HG03025 (cell line): ENCODE data around the gene ROPN1.

Experiments
- ATAC-seq: cut with Tn5 transposase; IDR thresholded peaks from one replicate; pipeline ENCODE4 v1.9.1; 2021; ENCODE audit warnings: mild to moderate bottlenecking, moderate library complexity; ENCODE audit not compliant: unreplicated experiment, low FRiP score

ROPN1 gene

GRCh38 chr3:123951522-123952447, 40.1 kb downstream of the ROPN1 start:
- no peak for ATAC-seq

DNA sequence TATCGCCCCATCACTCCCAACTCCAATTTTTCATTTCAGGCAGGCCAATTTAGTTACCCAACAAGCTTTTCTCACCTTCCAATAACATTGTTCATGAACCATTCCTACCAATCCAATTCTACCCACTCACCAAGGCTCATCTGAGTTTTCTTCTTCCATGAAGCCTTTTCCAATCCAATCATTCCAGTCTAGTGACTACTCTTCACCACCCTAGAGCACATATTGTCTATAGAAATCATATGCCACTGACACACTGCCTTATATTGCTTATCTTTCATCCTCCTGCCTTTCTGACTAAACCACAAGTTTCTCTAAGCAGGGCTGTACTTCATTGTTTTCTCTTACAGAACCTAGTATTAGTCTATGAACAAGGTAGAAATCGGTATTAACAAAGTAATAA, 42.3 kb downstream of the ROPN1 start:
- no peak for ATAC-seq

- ATAC-seq: no peak
Measured at GRCh38 chr3:123948449-123948848, 43.5 kb downstream of the ROPN1 start.

- ATAC-seq: no peak
Measured at GRCh38 chr3:123947482-123947881, 44.4 kb downstream of the ROPN1 start.

- ATAC-seq: no peak
Measured at GRCh38 chr3:123941542-123941941, 50.4 kb downstream of the ROPN1 start.

DNA sequence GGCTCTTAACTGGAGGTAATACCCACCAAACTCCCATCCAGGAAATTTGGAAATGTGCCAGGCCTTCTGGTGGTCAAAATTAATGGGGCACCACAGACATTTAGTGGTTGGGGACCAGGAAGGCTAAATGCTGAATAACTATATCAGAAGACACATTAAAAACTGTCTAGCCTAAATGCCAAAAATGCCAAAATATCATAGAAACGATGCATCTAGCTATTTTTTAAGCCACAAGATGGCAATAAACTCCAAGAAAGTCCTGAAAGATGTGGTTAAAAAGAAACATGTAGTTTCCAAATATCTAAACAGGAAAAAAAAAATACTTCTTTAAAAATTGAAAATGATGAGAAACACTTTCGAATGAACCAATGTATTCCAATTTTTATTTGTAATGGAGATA, 50.8 kb downstream of the ROPN1 start:
- ATAC-seq: no peak

GRCh38 chr3:123939706-123940105, 52.2 kb downstream of the ROPN1 start:
- no peak for ATAC-seq

DNA sequence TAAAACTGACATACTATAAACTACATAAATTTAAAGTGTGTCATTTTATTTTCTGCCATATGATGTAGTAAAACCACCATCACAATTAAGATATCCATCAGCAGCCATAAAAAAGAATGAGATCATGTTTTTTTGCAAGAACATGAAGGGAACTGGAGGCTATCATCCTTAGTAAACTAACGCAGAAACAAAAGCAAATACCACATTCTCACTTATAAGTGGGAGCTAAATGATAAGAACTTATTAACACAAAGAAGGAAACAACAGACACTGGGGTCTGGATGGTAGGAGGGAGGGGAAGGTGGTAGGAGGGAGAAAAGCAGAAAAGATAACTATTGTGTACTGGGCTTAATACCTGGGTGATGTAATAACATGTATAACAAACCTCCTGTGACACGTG, 55.5 kb downstream of the ROPN1 start:
- no peak for ATAC-seq

GRCh38 chr3:123935830-123936229, 56.1 kb downstream of the ROPN1 start:
- no peak for ATAC-seq

- ATAC-seq: no peak
Measured at GRCh38 chr3:123934250-123934649, 57.7 kb downstream of the ROPN1 start.

GRCh38 chr3:123930445-123930844, 61.5 kb downstream of the ROPN1 start:
- no peak for ATAC-seq

- ATAC-seq: no peak
Measured at GRCh38 chr3:123929325-123929724, 62.6 kb downstream of the ROPN1 start.

DNA sequence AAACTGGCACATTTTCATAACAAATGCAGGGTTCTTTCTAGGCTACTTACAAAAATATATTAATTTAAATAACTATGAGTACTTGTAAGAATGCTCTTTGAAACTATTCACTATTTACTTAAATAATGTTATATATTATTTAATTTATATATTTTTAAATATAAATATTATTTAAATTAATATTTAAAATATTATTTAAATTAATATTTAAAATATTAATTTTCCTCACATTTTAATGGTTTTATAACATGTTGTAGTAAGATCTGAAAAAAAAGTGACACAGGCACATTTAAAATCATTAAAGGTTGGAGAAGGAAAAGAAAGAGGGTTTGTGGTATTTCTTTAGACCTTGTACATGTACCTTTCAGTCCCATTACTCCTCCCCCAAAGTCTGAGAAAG, 65.5 kb downstream of the ROPN1 start:
- ATAC-seq: no peak

DNA sequence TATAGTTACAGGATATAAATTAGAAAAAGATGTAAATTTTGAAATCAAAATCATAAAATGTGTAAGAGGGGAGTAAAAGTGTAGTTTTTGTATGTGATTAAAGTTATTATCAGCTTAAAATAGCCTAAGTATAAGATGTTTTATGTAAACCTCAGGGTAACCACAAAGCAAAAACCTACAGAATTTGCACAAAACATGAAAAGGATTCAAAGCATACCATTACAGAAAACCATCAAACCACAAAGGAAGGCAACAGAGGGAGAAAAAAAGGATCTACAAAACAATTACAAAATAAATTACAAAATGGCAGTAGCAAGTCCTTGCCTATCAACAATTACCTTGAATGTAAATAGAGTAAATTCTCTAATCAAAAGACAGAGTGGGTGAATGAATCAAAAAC, 71.1 kb downstream of the ROPN1 start:
- ATAC-seq: no peak

- no peak for ATAC-seq
Measured at GRCh38 chr3:123920383-123920782, 71.5 kb downstream of the ROPN1 start.

- ATAC-seq: no peak
Measured at GRCh38 chr3:123919353-123919752, 72.6 kb downstream of the ROPN1 start.
